ENCODE data around the gene CYB5R4. TPM values are rescaled to one million over a fixed set of nuclear protein-coding genes. Genes with fewer than 3 reads are reported as not detected.

Gene CYB5R4
- total RNA-seq, 1 experiment from 2014 or later = 12.5 TPM

- H3K36me3 Mint-ChIP-seq = peaks cover 21% of the 10 kb centered on the region
These were observed 94.9 kb downstream of the CYB5R4 start for GRCh38 chr6:83954371-83954770.

More at GRCh38 chr6:83954371-83954770, 94.9 kb downstream of the CYB5R4 start:
- no peak overlapping the region; the same call in 1 of the 2 replicates for H3K27ac Mint-ChIP-seq
- ATAC-seq (no peak), DNase-seq (ENCODE audit: low spot score) (no peak)
- ChIA-PET CTCF (no interaction called here), POLR2A (interaction anchor here (0.8 kb wide), 1 partner anchor 22 kb away, joined by 3 read pairs; no protein-coding TSS in a partner anchor)
- TF ChIP-seq NFE2L1 (CRISPR knock-in tag; IDR thresholded peaks at IDR 0.05) (no peak), PREB (CRISPR knock-in tag; IDR thresholded peaks at IDR 0.05; ENCODE audit: borderline replicate concordance) (no peak), GTF2I (CRISPR knock-in tag; conservative IDR thresholded peaks at IDR 0.05) (no peak), ZNF121 (CRISPR knock-in tag; IDR thresholded peaks at IDR 0.05) (no peak), USF2 (CRISPR knock-in tag; IDR thresholded peaks at IDR 0.05) (no peak), GABPB1 (CRISPR knock-in tag; IDR thresholded peaks at IDR 0.05) (no peak), PRRX2 (CRISPR knock-in tag; IDR thresholded peaks at IDR 0.05) (no peak), TP53 (CRISPR knock-in tag; IDR thresholded peaks at IDR 0.05) (no peak), GRHL2 (CRISPR knock-in tag; IDR thresholded peaks at IDR 0.05; ENCODE audit: insufficient replicate concordance, severe bottlenecking) (no peak), OVOL2 (CRISPR knock-in tag; IDR thresholded peaks at IDR 0.05; ENCODE audit: borderline replicate concordance) (no peak), IRF1 (CRISPR knock-in tag; IDR thresholded peaks at IDR 0.05) (no peak), STAT6 (CRISPR knock-in tag; conservative IDR thresholded peaks at IDR 0.05; ENCODE audit: low read depth) (no peak), NR3C1 (CRISPR knock-in tag; conservative IDR thresholded peaks at IDR 0.05; ENCODE audit: low read depth) (no peak), ZNF532 (CRISPR knock-in tag; IDR thresholded peaks at IDR 0.05; ENCODE audit: borderline replicate concordance) (no peak)
- TF ChIP-seq, protein P1, sequence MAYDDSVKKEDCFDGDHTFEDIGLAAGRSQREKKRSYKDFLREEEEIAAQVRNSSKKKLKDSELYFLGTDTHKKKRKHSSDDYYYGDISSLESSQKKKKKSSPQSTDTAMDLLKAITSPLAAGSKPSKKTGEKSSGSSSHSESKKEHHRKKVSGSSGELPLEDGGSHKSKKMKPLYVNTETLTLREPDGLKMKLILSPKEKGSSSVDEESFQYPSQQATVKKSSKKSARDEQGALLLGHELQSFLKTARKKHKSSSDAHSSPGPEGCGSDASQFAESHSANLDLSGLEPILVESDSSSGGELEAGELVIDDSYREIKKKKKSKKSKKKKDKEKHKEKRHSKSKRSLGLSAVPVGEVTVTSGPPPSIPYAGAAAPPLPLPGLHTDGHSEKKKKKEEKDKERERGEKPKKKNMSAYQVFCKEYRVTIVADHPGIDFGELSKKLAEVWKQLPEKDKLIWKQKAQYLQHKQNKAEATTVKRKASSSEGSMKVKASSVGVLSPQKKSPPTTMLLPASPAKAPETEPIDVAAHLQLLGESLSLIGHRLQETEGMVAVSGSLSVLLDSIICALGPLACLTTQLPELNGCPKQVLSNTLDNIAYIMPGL (CRISPR knock-in tag; IDR thresholded peaks at IDR 0.05) = no peak
- TF ChIP-seq, protein P2, sequence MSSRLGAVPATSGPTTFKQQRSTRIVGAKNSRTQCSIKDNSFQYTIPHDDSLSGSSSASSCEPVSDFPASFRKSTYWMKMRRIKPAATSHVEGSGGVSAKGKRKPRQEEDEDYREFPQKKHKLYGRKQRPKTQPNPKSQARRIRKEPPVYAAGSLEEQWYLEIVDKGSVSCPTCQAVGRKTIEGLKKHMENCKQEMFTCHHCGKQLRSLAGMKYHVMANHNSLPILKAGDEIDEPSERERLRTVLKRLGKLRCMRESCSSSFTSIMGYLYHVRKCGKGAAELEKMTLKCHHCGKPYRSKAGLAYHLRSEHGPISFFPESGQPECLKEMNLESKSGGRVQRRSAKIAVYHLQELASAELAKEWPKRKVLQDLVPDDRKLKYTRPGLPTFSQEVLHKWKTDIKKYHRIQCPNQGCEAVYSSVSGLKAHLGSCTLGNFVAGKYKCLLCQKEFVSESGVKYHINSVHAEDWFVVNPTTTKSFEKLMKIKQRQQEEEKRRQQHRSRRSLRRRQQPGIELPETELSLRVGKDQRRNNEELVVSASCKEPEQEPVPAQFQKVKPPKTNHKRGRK (CRISPR knock-in tag; IDR thresholded peaks at IDR 0.05; ENCODE audit: borderline replicate concordance) = no peak
- TF ChIP-seq, protein P3, sequence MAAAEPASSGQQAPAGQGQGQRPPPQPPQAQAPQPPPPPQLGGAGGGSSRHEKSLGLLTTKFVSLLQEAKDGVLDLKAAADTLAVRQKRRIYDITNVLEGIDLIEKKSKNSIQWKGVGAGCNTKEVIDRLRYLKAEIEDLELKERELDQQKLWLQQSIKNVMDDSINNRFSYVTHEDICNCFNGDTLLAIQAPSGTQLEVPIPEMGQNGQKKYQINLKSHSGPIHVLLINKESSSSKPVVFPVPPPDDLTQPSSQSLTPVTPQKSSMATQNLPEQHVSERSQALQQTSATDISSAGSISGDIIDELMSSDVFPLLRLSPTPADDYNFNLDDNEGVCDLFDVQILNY (CRISPR knock-in tag; IDR thresholded peaks at IDR 0.05) = no peak
- TF ChIP-seq, protein P4, sequence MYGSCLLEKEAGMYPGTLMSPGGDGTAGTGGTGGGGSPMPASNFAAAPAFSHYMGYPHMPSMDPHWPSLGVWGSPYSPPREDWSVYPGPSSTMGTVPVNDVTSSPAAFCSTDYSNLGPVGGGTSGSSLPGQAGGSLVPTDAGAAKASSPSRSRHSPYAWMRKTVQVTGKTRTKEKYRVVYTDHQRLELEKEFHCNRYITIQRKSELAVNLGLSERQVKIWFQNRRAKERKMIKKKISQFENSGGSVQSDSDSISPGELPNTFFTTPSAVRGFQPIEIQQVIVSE (CRISPR knock-in tag; IDR thresholded peaks at IDR 0.05; ENCODE audit: borderline replicate concordance) = no peak
- peaks cover 8% of the 10 kb centered on the region for H3K9me3 Mint-ChIP-seq
- no peak overlapping the region for H3K4me3 Mint-ChIP-seq
- H3K27me3 Mint-ChIP-seq (ENCODE audit: low read depth) = no peaks in the 10 kb centered on the region
- H3K4me1 Mint-ChIP-seq = peaks cover 40% of the 10 kb centered on the region
